Fibroblast of lung (primary cell): Measurements from ENCODE around the gene LCE2D. TPM values are rescaled to one million over a fixed set of nuclear protein-coding genes. Genes with fewer than 3 reads are reported as not detected.
"Not testable (repeated sequence)": the region's sequence is repeated elsewhere in the genome, so short reads cannot be mapped to it uniquely, and the experiment has no call there.

Experiments
- DNase-seq, 2 donors: peaks; one replicate each; pipeline versions ENCODE4 v3.0.0 to v3.0.0-alpha.2; 2010; ENCODE audit warnings: low read depth in 2 of 2
- H2AFZ ChIP-seq: 2 replicates; pipeline ENCODE4 v1.5.1; 2012; ENCODE audit warnings: low read length, control low read depth, inconsistent platforms
- H3K27ac ChIP-seq: 2 replicates; pipeline ENCODE4 v1.5.1; 2011; ENCODE audit warnings: low read length, control low read depth; ENCODE audit not compliant: insufficient read depth
- H3K27me3 ChIP-seq: 2 replicates; pipeline ENCODE4 v1.5.1; 2011; ENCODE audit warnings: mild to moderate bottlenecking, low read length; ENCODE audit not compliant: control insufficient read depth, insufficient read depth
- H3K36me3 ChIP-seq: 2 replicates; pipeline ENCODE4 v1.5.1; 2011; ENCODE audit warnings: low read length; ENCODE audit not compliant: control insufficient read depth, insufficient read depth
- H3K4me1 ChIP-seq: 2 replicates; pipeline ENCODE4 v1.5.1; 2011; ENCODE audit warnings: low read length; ENCODE audit not compliant: control insufficient read depth, insufficient read depth; ENCODE audit errors: extremely low read depth
- H3K4me2 ChIP-seq: 2 replicates; pipeline ENCODE4 v1.5.1; 2011; ENCODE audit warnings: low read length, control low read depth; ENCODE audit not compliant: insufficient read depth; ENCODE audit errors: extremely low read depth
- H3K4me3 ChIP-seq, 4 experiments: fragments of 200-600 bp in 1 of 4; sonication (generic) in 1 of 4; replicated peaks in 1 of 4; 2 replicates each; pipeline ENCODE4 v1.5.1; 2011 to 2016; ENCODE audit warnings: low read length in 4 of 4, low read depth in 3 of 4, mild to moderate bottlenecking in 3 of 4, control low read depth in 2 of 4, inconsistent platforms in 1 of 4, mixed read lengths in 1 of 4; ENCODE audit not compliant: insufficient read depth in 1 of 4; ENCODE audit errors: control extremely low read depth in 1 of 4
- H3K79me2 ChIP-seq: 2 replicates; pipeline ENCODE4 v1.5.1; 2012; ENCODE audit warnings: mild to moderate bottlenecking, low read length, inconsistent platforms; ENCODE audit not compliant: control insufficient read depth, insufficient read depth
- H3K9ac ChIP-seq: 2 replicates; pipeline ENCODE4 v1.5.1; 2011; ENCODE audit warnings: mild to moderate bottlenecking, low read length, control low read depth; ENCODE audit not compliant: insufficient read depth
- H3K9me3 ChIP-seq: 2 replicates; pipeline ENCODE4 v1.5.1; 2012; ENCODE audit warnings: low read depth, low read length; ENCODE audit not compliant: control insufficient read depth, insufficient read depth
- H4K20me1 ChIP-seq: 2 replicates; pipeline ENCODE4 v1.5.1; 2011; ENCODE audit warnings: low read length; ENCODE audit not compliant: control insufficient read depth, insufficient read depth; ENCODE audit errors: extremely low read depth
- CTCF ChIP-seq, 2 donors: IDR thresholded peaks in 1 of 2; conservative IDR thresholded peaks in 1 of 2; 1 replicate in 1 of 2; 2 replicates in 1 of 2; pipeline ENCODE4 v1.5.1; 2011 to 2012; ENCODE audit warnings: low read length in 2 of 2, control low read depth in 1 of 2, inconsistent platforms in 1 of 2, low read depth in 1 of 2, mild to moderate bottlenecking in 1 of 2
- EZH2 ChIP-seq: IDR thresholded peaks from 2 replicates; pipeline ENCODE4 v1.5.1; 2012; ENCODE audit warnings: low read length, control low read depth, mild to moderate bottlenecking; ENCODE audit errors: missing control alignments
- polyA plus RNA-seq, 2 donors: library from polyadenylated mRNA; depleted of rRNA in 1 of 2; stranded (reverse) in 1 of 2; unstranded in 1 of 2; fragments of >200 nt; gene quantifications; 2 replicates each; pipeline ENCODE4 v1.2.1, GENCODE V29; 2011 to 2012; ENCODE audit warnings: missing spikeins in 1 of 2
- total RNA-seq: library from RNA; depleted of rRNA; stranded (reverse); fragments of >200 nt; gene quantifications from 2 replicates; pipeline ENCODE4 v1.2.1, GENCODE V29; 2014

Gene LCE2D
- total and polyA plus RNA-seq, 2 donors (not counting 1 experiment from before 2014, with no cell fraction given) = not detected

- TF ChIP-seq CTCF (conservative IDR thresholded peaks at IDR 0.05 in 1 of 2, IDR thresholded peaks at IDR 0.05 in 1 of 2; ENCODE audit: low read depth in 1 of 2, low read length in 2 of 2) (no peak), EZH2 (no peak)
- Histone ChIP-seq H3K27me3 (no peaks in the 10 kb centered on the region), H3K9me3 (no peaks in the 10 kb centered on the region), H2AFZ (no peak overlapping the region), H3K79me2 (no peaks in the 10 kb centered on the region), H3K4me1 (no peaks in the 10 kb centered on the region), H3K36me3 (no peaks in the 10 kb centered on the region), H3K4me3 (no peak overlapping the region), H4K20me1 (no peaks in the 10 kb centered on the region), H3K4me2 (no peak overlapping the region), H3K27ac (no peak overlapping the region), H3K9ac (no peak overlapping the region)
- DNase-seq = no peak
These were observed 6.7 kb upstream of the LCE2D start for GRCh38 chr1:152656459-152656858.

- Histone ChIP-seq H3K27ac (no peak overlapping the region), H3K36me3 (no peaks in the 10 kb centered on the region), H3K4me1 (no peaks in the 10 kb centered on the region), H3K9ac (no peak overlapping the region), H3K27me3 (no peaks in the 10 kb centered on the region), H4K20me1 (no peaks in the 10 kb centered on the region), H2AFZ (no peak overlapping the region), H3K4me2 (no peak overlapping the region), H3K79me2 (no peaks in the 10 kb centered on the region), H3K9me3 (no peaks in the 10 kb centered on the region), H3K4me3 (no peak overlapping the region)
- no peak for TF ChIP-seq EZH2
- no peak for TF ChIP-seq CTCF (conservative IDR thresholded peaks at IDR 0.05 in 1 of 2, IDR thresholded peaks at IDR 0.05 in 1 of 2; ENCODE audit: low read depth in 1 of 2, low read length in 2 of 2)
- DNase-seq = no peak
These were observed 5.5 kb upstream of the LCE2D start for GRCh38 chr1:152657677-152658076.

GRCh38 chr1:152658649-152659048, 4.5 kb upstream of the LCE2D start:
- H3K9ac ChIP-seq = no peak overlapping the region
- H3K36me3 ChIP-seq = no peaks in the 10 kb centered on the region
- H3K9me3 ChIP-seq = no peaks in the 10 kb centered on the region
- no peaks in the 10 kb centered on the region for H4K20me1 ChIP-seq
- H3K27me3 ChIP-seq = no peaks in the 10 kb centered on the region
- no peak for DNase-seq
- H3K27ac ChIP-seq = no peak overlapping the region
- H2AFZ ChIP-seq = no peak overlapping the region
- H3K4me2 ChIP-seq = no peak overlapping the region
- TF ChIP-seq CTCF (conservative IDR thresholded peaks at IDR 0.05 in 1 of 2, IDR thresholded peaks at IDR 0.05 in 1 of 2; ENCODE audit: low read depth in 1 of 2, low read length in 2 of 2) (no peak), EZH2 (no peak)
- H3K4me3 ChIP-seq = no peak overlapping the region
- H3K4me1 ChIP-seq = no peaks in the 10 kb centered on the region
- H3K79me2 ChIP-seq = no peaks in the 10 kb centered on the region

- H3K79me2 ChIP-seq = not testable (repeated sequence)
These were observed 3.0 kb downstream of the LCE2D start for GRCh38 chr1:152666171-152666570.

More at GRCh38 chr1:152666171-152666570, 3.0 kb downstream of the LCE2D start:
- H3K4me2 ChIP-seq, H4K20me1 ChIP-seq, H3K4me3 ChIP-seq, H3K9ac ChIP-seq, H3K9me3 ChIP-seq, H3K4me1 ChIP-seq, H3K27ac ChIP-seq, H3K27me3 ChIP-seq, DNase-seq, H2AFZ ChIP-seq, H3K36me3 ChIP-seq: not testable (repeated sequence)
